H1 (cell line): ENCODE measurements around the gene EVC2. TPM values are rescaled to one million over a fixed set of nuclear protein-coding genes. Genes with fewer than 3 reads are reported as not detected.

Source experiments
- CBX5 ChIP-seq: fragments of 300-800, 300-1000 bp; sonication (generic); IDR thresholded peaks from 2 replicates; pipeline ENCODE4 v1.7.1; 2016; ENCODE audit warnings: antibody characterized with exemption, low read length, low read depth
- HDAC6 ChIP-seq: IDR thresholded peaks from one replicate; pipeline ENCODE4 v1.7.1; 2012; ENCODE audit warnings: low read depth, mild to moderate bottlenecking, inconsistent platforms, low read length, moderate library complexity
- polyA plus RNA-seq, 7 experiments: library from polyadenylated mRNA; depleted of rRNA in 3 of 7; stranded (reverse) in 5 of 7; unstranded in 2 of 7; fragments of >200 nt in 5 of 7; fragments of 200-250 nt in 2 of 7; gene quantifications; 1 replicate in 5 of 7; 2 replicates in 1 of 7; 4 replicates in 1 of 7; pipeline versions ENCODE4 v1.2.1 to v1.2.3, GENCODE V29; 2011 to 2013; ENCODE audit warnings: missing spikeins in 2 of 7, mixed read lengths in 2 of 7
- total RNA-seq: library from RNA; stranded (reverse); fragmentation: NEBNext Ultra II Directional; extraction: Animal tissue kit (Norgen Biotek cat#: 25700); gene quantifications from 2 replicates; pipeline ENCODE4 v1.2.1, GENCODE V29; 2021

EVC2 gene
- total and polyA plus RNA-seq, 2 of the 8 experiments (the other 6 are each of a cell fraction or from before 2014, with no cell fraction given): 0.73 to 5.9 TPM

DNA sequence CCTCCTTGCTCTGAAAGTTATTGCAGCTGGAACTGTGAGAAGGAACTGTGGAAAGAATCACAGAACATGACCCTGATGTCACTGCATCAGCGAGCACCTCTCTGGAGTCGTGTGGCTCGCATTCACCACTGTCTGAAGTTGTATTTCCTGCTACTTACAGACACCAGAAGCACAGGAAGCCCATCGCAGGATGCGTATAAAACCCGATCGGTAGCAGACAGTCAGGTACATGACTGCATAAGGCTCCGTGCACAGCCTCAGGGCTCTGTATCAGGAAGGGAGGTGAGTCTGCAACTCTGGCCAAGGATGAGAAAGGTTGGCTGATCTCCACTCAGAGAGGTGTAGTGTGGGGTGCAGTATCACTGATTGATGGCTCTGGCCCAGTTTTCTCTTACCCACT lies 134.4 kb downstream of the EVC2 start (continued):
- TF ChIP-seq CBX5 (no peak), HDAC6 (no peak)
